ENCODE measurements around the gene HMGB2.

Gene HMGB2

DNA sequence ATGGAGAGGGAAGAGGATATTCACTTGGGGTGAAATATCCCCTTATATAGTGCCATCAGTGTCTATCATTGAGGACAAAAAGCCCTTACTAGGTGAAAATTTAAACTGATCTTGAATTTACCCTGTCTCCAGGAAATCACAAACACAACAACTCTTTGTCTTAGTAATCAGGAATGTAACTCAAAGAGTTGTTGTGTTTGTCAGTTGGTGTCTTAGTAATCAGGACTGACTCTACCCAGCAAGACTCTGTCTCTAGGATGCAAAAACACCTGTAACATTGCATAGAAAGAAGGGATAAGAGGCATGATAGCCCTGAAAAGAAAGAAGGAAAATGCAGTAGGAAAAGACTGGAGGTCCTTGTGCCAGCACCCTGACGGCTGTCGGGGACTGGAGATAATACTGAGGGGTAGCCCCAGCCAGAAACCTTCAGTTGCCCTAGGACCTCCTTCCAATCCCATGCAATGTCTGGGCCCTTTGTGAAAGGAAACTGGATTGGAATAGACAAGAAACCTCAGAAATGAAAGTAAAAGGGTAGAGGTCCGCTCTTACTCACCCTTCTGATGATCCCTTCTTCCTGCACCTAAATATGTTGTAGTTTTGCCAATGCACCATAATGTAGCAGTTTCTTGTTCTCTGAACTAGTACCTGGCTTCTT, 45.3 kb downstream of the HMGB2 start:
- no peak for DNase-seq (ENCODE audit: low spot score)

DNA sequence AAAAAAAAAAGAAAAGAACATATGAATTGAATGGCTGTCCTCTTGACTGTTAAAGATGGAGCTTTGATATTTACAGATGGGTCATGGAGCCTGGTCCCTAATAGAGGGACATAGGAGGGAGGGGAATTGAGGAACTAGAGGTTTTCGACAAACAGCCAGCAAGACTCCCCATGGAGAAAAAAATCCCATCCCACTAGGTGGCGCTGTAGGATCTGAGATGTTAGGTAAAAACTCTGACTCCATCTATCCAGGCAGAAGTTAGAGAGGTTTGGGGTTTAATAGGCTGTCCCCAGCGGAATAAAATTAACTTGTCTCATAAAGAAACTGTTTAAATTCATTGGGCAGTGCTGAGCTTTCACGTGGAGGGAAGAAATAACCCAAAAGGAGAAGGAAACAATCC, 45.9 kb downstream of the HMGB2 start:
- peak; percentile 43 for DNase-seq (ENCODE audit: low spot score)

DNA sequence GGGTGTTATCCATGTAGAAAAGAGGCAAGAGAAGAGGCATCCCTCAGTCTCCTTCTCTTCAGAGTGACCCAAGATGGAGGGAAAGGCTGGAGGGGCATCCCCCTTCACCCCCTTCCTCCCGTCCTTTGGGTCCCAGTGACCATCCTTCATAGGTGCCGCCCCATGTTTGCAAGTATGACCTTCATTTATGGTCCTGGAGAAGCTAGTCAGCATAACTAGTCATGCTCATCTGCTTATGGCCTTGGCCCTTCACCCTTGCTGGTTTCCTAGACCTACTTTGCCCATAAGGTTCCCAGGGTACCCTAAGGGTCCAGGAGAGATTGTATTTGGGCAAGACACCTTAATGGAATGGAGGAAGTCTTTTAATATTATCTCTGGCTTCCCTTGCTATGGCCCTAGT, 46.7 kb downstream of the HMGB2 start:
- DNase-seq (ENCODE audit: low spot score): no peak

DNA sequence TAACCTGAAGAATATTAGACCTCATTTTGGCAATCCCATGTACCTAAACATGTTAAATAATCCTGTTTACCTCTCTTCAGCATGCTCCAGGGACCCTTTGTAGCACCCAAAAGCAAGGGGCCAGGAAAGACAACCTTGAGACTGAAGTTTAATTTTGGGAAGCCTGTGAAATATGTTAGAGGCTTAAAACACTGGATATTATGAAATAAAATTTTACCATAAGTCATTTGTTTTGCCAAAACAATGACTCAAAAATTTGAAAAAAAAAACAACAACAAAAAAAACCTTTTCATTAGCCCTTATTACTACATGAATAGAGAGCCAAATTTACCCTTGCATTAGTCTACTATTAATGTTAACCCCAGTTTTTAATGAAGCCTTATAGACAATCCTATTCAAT, 49.7 kb downstream of the HMGB2 start:
- DNase-seq (ENCODE audit: low spot score): no peak

DNA sequence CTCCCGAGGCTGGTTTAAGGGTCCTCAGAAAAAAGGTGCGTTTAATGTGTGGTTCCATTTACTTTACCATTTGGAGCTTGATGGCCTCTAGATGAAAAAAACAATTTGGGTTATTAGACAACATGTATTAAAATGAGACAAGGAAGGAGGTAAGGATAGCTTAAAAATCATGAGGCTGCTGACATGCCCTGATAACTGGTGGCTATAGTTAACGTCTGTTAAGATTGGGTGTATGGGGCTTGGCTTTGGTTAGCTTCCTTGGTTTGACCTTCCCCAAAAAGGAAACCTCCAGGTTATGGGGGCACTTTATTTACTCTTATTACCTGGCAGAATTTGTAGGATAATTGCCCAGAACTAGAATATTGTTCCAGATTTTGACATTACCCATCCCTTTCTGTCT, 51.5 kb downstream of the HMGB2 start:
- no peak for DNase-seq (ENCODE audit: low spot score)

DNA sequence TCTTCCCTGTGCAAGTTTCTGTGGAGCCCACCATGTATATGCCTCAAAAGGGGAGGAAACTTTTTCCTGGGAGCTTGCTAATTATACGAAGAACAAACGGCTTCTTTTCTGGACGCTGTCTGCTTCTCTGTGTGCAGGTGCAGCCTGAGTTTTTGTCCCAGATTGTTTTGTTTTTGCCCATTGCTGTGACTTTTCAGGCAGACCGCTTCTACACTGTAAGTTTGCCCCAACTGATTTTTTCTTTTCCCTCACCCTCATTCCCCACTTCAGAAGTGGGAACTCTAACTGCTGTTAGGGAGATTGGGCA, 51.9 kb downstream of the HMGB2 start:
- DNase-seq (ENCODE audit: low spot score): no peak

DNA sequence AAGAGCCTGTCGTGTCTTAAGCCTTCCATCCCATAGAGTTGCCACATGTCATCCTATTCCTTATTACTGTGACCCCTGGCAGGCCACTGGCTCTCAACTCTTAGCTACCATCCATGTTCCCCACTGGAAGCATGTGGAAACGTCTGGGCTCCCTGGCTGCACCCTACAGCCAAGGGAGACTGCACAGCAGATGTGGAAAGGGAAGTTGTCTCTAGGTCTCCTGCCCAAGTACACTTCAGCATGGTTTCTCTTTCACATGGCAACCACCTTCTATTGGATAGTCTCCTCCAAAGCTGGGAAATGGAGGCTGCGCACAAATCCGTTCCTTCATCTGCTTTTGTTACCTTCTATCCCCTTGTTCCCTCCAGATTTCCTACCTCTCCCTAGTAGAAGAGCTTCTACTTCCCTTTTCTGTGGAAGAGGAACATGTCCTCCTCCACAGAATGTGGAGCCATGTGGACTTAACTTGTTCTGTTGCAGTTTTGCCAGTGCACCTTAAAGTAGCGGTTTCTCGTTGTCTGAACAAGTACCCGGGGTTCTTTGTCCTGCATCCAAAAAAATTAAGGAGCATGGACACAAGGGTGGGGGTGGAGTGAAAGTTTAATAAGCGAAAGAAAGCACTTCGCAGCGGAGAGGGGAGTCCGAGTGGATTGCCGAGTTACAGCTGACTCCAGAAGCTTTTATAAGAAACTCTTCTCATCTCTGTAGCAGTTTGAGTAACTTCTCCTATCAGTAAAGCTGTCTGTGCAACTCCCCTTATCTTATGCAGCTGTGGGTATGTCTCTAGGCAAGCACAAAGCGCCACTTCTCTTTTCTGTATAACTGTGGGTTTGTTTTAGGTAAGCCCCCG, 52.5 kb downstream of the HMGB2 start:
- no peak for DNase-seq (ENCODE audit: low spot score)
